GM19468 (cell line): ENCODE data around the gene PRKD2.
"Not testable (repeated sequence)": the region's sequence is repeated elsewhere in the genome, so short reads cannot be mapped to it uniquely, and the experiment has no call there.

Source experiments
- ATAC-seq: cut with Tn5 transposase; IDR thresholded peaks from one replicate; pipeline ENCODE4 v1.9.1; 2021; ENCODE audit warnings: mild to moderate bottlenecking, moderate library complexity, moderate number of reproducible peaks; ENCODE audit not compliant: unreplicated experiment; ENCODE audit errors: extremely low read depth

The PRKD2 gene

GRCh38 chr19:46713781-46714443 lies 3.0 kb downstream of the PRKD2 start:
- ATAC-seq: no peak

- ATAC-seq: not testable (repeated sequence)
Measured at GRCh38 chr19:46712768-46713338, 4.1 kb downstream of the PRKD2 start.

GRCh38 chr19:46710687-46711086 lies 6.2 kb downstream of the PRKD2 start:
- no peak for ATAC-seq

GRCh38 chr19:46704379-46705076 lies 12.4 kb downstream of the PRKD2 start:
- ATAC-seq: no peak

- no peak for ATAC-seq
Measured at GRCh38 chr19:46700704-46701103, 16.2 kb downstream of the PRKD2 start.

GRCh38 chr19:46698395-46699321 lies 18.3 kb downstream of the PRKD2 start:
- no peak for ATAC-seq

GRCh38 chr19:46697204-46697960 lies 19.5 kb downstream of the PRKD2 start:
- no peak for ATAC-seq

- ATAC-seq: no peak
Measured at GRCh38 chr19:46696866-46697203, 20.1 kb downstream of the PRKD2 start.

GRCh38 chr19:46696052-46696451 lies 20.9 kb downstream of the PRKD2 start:
- no peak for ATAC-seq

GRCh38 chr19:46693760-46694159 lies 23.2 kb downstream of the PRKD2 start:
- ATAC-seq: no peak

GRCh38 chr19:46692918-46693722 lies 23.8 kb downstream of the PRKD2 start:
- ATAC-seq: no peak

GRCh38 chr19:46691948-46692347 lies 25.0 kb downstream of the PRKD2 start:
- ATAC-seq: no peak

GRCh38 chr19:46691104-46691503 lies 25.8 kb downstream of the PRKD2 start:
- ATAC-seq: no peak

GRCh38 chr19:46689358-46689757 lies 27.6 kb downstream of the PRKD2 start:
- no peak for ATAC-seq

- ATAC-seq: no peak
Measured at GRCh38 chr19:46687438-46688145, 29.3 kb downstream of the PRKD2 start.

- no peak for ATAC-seq
Measured at GRCh38 chr19:46685189-46685588, 31.7 kb downstream of the PRKD2 start.

GRCh38 chr19:46678110-46678732 lies 38.7 kb downstream of the PRKD2 start:
- ATAC-seq: no peak
